Measurements from ENCODE around the gene ZSCAN5A. TPM values are rescaled to one million over a fixed set of nuclear protein-coding genes. Genes with fewer than 3 reads are reported as not detected.

Gene ZSCAN5A
- total and polyA plus RNA-seq, 9 of the 15 experiments (the other 6 are each of a cell fraction or from before 2014, with no cell fraction given) = 5.8 to 15.3 (median 11.8) TPM

- ChIA-PET POLR2A (interaction anchor here (0.7 kb wide), 2 partner anchors 39 to 60 kb away, joined by 3 read pairs; no protein-coding TSS in a partner anchor), CTCF (ENCODE audit: low intra/inter-chr PET ratio) (no interaction called here)
- intact Hi-C loops (cut with micrococcal nuclease) (no loop called here), in situ Hi-C loops (cut with MboI) (no loop called here)
- no peak for ATAC-seq
- H3K9me1 ChIP-seq (ENCODE audit: control insufficient read depth, insufficient read depth, low read length) = no peaks in the 10 kb centered on the region
- no peaks in the 10 kb centered on the region; the same call in 1 of the 2 replicates for H3K9me3 ChIP-seq (replicated peaks; ENCODE audit: control insufficient read depth, insufficient read depth, low read depth, low read length)
- H3K4me3 ChIP-seq = no peak overlapping the region
- no TSS peak for BruUV-seq (replicated peaks)
- no peaks in the 10 kb centered on the region for H3K27me3 ChIP-seq (ENCODE audit: control insufficient read depth in 2 of 2, insufficient read depth in 2 of 2, low read length in 2 of 2)
- no peaks in the 10 kb centered on the region for H3K79me2 ChIP-seq (ENCODE audit: control insufficient read depth, insufficient read depth, low read length)
- H2AFZ ChIP-seq (ENCODE audit: low read depth, low read length) = no peak overlapping the region
- no peaks in the 10 kb centered on the region for H3K36me3 ChIP-seq (ENCODE audit: control insufficient read depth, insufficient read depth, low read length)
- FAIRE-seq = no peak
- no peaks in the 10 kb centered on the region for H4K20me1 ChIP-seq (replicated peaks; ENCODE audit: control insufficient read depth, insufficient read depth, low read length)
- DNase-seq (ENCODE audit: extremely low read depth in 1 of 4, low spot score in 3 of 4) = no peak
- H3K9ac ChIP-seq (ENCODE audit: insufficient read depth in 1 of 2, low read depth in 2 of 2, low read length in 2 of 2) = no peak overlapping the region
- WGBS (ENCODE audit: insufficient coverage, low coverage, missing lambda C conversion rate) = 17% methylated on average over 2 of the region's 2 CpGs
- H3K4me2 ChIP-seq (ENCODE audit: insufficient read depth, low read length) = no peak overlapping the region
- no peak overlapping the region for H3K27ac ChIP-seq (ENCODE audit: extremely low read depth, low read depth, low read length)
- H3K4me1 ChIP-seq (replicated peaks in 1 of 2; ENCODE audit: control insufficient read depth in 2 of 2, insufficient read depth in 2 of 2, low read length in 2 of 2) = no peaks in the 10 kb centered on the region
- no peak for TF ChIP-seq ATF1 (CRISPR knock-in tag; IDR thresholded peaks at IDR 0.05)
- TF ChIP-seq ATF1 (tag; IDR thresholded peaks at IDR 0.05) = peak; percentile 35; the same call in 1 of the 2 replicates
- no peak for TF ChIP-seq HMG20B (CRISPR knock-in tag; IDR thresholded peaks at IDR 0.05)
- no peak for TF ChIP-seq CREBBP (IDR thresholded peaks at IDR 0.05; ENCODE audit: low read depth, low read length)
- TF ChIP-seq ZNF121 (CRISPR knock-in tag; conservative IDR thresholded peaks at IDR 0.05) = no peak
- TF ChIP-seq CHCHD3 (CRISPR knock-in tag; IDR thresholded peaks at IDR 0.05) = no peak
- TF ChIP-seq ZNF3 (CRISPR knock-in tag; IDR thresholded peaks at IDR 0.05) = no peak
- no peak for TF ChIP-seq ZNF395 (CRISPR knock-in tag; IDR thresholded peaks at IDR 0.05)
- TF ChIP-seq ZNF717 (CRISPR knock-in tag; IDR thresholded peaks at IDR 0.05) = no peak
- peak; percentile 55 for TF ChIP-seq CREM (IDR thresholded peaks at IDR 0.05; ENCODE audit: low read depth)
- TF ChIP-seq SP2 (IDR thresholded peaks at IDR 0.05; ENCODE audit: extremely low read depth, low read depth, low read length, poor library complexity, severe bottlenecking) = no peak
- no peak for TF ChIP-seq ZNF699 (CRISPR knock-in tag; IDR thresholded peaks at IDR 0.05; ENCODE audit: insufficient replicate concordance)
- TF ChIP-seq MCM2 (IDR thresholded peaks at IDR 0.05; ENCODE audit: low read depth) = no peak
- TF ChIP-seq MAFF (IDR thresholded peaks at IDR 0.05; ENCODE audit: low read length) = peak; percentile 35; the same call in 1 of the 2 replicates
- TF ChIP-seq NFE2 (IDR thresholded peaks at IDR 0.05; ENCODE audit: low read depth) = peak; percentile 60
- TF ChIP-seq TAF1 (IDR thresholded peaks at IDR 0.05; ENCODE audit: control insufficient read depth, extremely low read depth, insufficient read depth, low read length, severe bottlenecking) = no peak
- 0 out of 2 replicates have a peak, but pooled peaks have one; percentile 15 for TF ChIP-seq MAFG (tag; conservative IDR thresholded peaks at IDR 0.05)
- TF ChIP-seq RBM39 (optimal IDR thresholded peaks at IDR 0.05; ENCODE audit: low read depth, low read length) = no peak
- no peak for TF ChIP-seq IFI16 (CRISPR knock-in tag; IDR thresholded peaks at IDR 0.05)
- no peak for TF ChIP-seq BRF1 (IDR thresholded peaks at IDR 0.05; ENCODE audit: borderline replicate concordance, extremely low read depth, insufficient read length)
- no peak for TF ChIP-seq CHD4 (IDR thresholded peaks at IDR 0.05; ENCODE audit: insufficient read depth, insufficient replicate concordance, low read depth, low read length, poor library complexity, severe bottlenecking)
- TF ChIP-seq TRIM24 (IDR thresholded peaks at IDR 0.05) = peak; percentile 71 to 79; a peak in 3 of 4 replicates
- no peak for TF ChIP-seq CHAMP1 (IDR thresholded peaks at IDR 0.05)
Observed at GRCh38 chr19:56356944-56357343, 42.3 kb upstream of the ZSCAN5A start.

Data from K562 (cell line).